ENCODE data around the gene ARHGAP12.
"Not testable (repeated sequence)": the region's sequence is repeated elsewhere in the genome, so short reads cannot be mapped to it uniquely, and the experiment has no call there.

Gene ARHGAP12

GRCh38 chr10:31928549-31929260, at the start of gene ARHGAP12:
ARHGAP12 (minus strand) TSS chr10:31928831; CDS start chr10:31908855, 19,976 bp downstream.
- in situ Hi-C loops (cut with HindIII; ENCODE audit: low sequenced_read_pairs) = no loop called here

GRCh38 chr10:31978156-31978483, 49.5 kb upstream of the ARHGAP12 start:
- in situ Hi-C loops (cut with HindIII; ENCODE audit: low sequenced_read_pairs) = no loop called here

GRCh38 chr10:31977440-31978155, 49.0 kb upstream of the ARHGAP12 start:
- in situ Hi-C loops (cut with HindIII; ENCODE audit: low sequenced_read_pairs) = no loop called here

GRCh38 chr10:31975157-31975765, 46.6 kb upstream of the ARHGAP12 start:
- in situ Hi-C loops (cut with HindIII; ENCODE audit: low sequenced_read_pairs) = no loop called here

GRCh38 chr10:31974434-31975124, 45.9 kb upstream of the ARHGAP12 start:
- in situ Hi-C loops (cut with HindIII; ENCODE audit: low sequenced_read_pairs) = no loop called here

GRCh38 chr10:31972519-31973041, 43.9 kb upstream of the ARHGAP12 start:
- in situ Hi-C loops (cut with HindIII; ENCODE audit: low sequenced_read_pairs) = no loop called here

GRCh38 chr10:31969847-31970246, 41.2 kb upstream of the ARHGAP12 start:
- in situ Hi-C loops (cut with HindIII; ENCODE audit: low sequenced_read_pairs) = not testable (repeated sequence)

- in situ Hi-C loops (cut with HindIII; ENCODE audit: low sequenced_read_pairs) = no loop called here
These were observed 35.0 kb upstream of the ARHGAP12 start for GRCh38 chr10:31963589-31963980.

GRCh38 chr10:31962826-31963588, 34.4 kb upstream of the ARHGAP12 start:
- in situ Hi-C loops (cut with HindIII; ENCODE audit: low sequenced_read_pairs) = no loop called here

GRCh38 chr10:31961277-31962074, 32.8 kb upstream of the ARHGAP12 start:
- in situ Hi-C loops (cut with HindIII; ENCODE audit: low sequenced_read_pairs) = no loop called here

GRCh38 chr10:31959461-31960173, 31.0 kb upstream of the ARHGAP12 start:
- in situ Hi-C loops (cut with HindIII; ENCODE audit: low sequenced_read_pairs) = no loop called here

GRCh38 chr10:31958856-31959255, 30.2 kb upstream of the ARHGAP12 start:
- in situ Hi-C loops (cut with HindIII; ENCODE audit: low sequenced_read_pairs) = no loop called here

- in situ Hi-C loops (cut with HindIII; ENCODE audit: low sequenced_read_pairs) = no loop called here
These were observed 27.7 kb upstream of the ARHGAP12 start for GRCh38 chr10:31956200-31956946.

GRCh38 chr10:31954410-31955191, 26.0 kb upstream of the ARHGAP12 start:
- in situ Hi-C loops (cut with HindIII; ENCODE audit: low sequenced_read_pairs) = loop anchor here (5.0 kb wide), 2 partner anchors 43 to 72 kb away; no protein-coding TSS in a partner anchor

- in situ Hi-C loops (cut with HindIII; ENCODE audit: low sequenced_read_pairs) = loop anchor here (5.0 kb wide), 2 partner anchors 44 to 71 kb away; no protein-coding TSS in a partner anchor
These were observed 24.8 kb upstream of the ARHGAP12 start for GRCh38 chr10:31953480-31953879.

GRCh38 chr10:31953080-31953479, 24.4 kb upstream of the ARHGAP12 start:
- in situ Hi-C loops (cut with HindIII; ENCODE audit: low sequenced_read_pairs) = loop anchor here (5.0 kb wide), 2 partner anchors 44 to 71 kb away; no protein-coding TSS in a partner anchor

- in situ Hi-C loops (cut with HindIII; ENCODE audit: low sequenced_read_pairs) = loop anchor here (5.0 kb wide), 2 partner anchors 45 to 70 kb away; no protein-coding TSS in a partner anchor
These were observed 23.4 kb upstream of the ARHGAP12 start for GRCh38 chr10:31952066-31952465.
